Kidney (tissue), 14 donors: Measurements from ENCODE around the gene GJA3. TPM values are rescaled to one million over a fixed set of nuclear protein-coding genes. Genes with fewer than 3 reads are reported as not detected.
A peak's percentile ranks its signal among the peaks of the same experiment; 100 is the strongest.
"Not testable (repeated sequence)": the region's sequence is repeated elsewhere in the genome, so short reads cannot be mapped to it uniquely, and the experiment has no call there.

Source experiments
- DNase-seq, 5 donors: peaks; one replicate each; pipeline ENCODE4 v3.0.0-alpha.2; 2013 to 2020
- FAIRE-seq: peaks from 2 replicates; lab custom pipeline; 2012; peaks lifted over from hg19 to GRCh38; lab: Jason Lieb, UNC
- H3K27ac ChIP-seq, 2 donors: one replicate each; pipeline ENCODE4 v1.7.0; 2013; ENCODE audit warnings: low read depth in 2 of 2, low read length in 2 of 2, inconsistent platforms in 1 of 2
- H3K27me3 ChIP-seq: one replicate; pipeline ENCODE4 v1.7.1; 2013; ENCODE audit warnings: low read length, inconsistent platforms; ENCODE audit not compliant: control insufficient read depth, insufficient read depth
- H3K36me3 ChIP-seq, 3 donors: one replicate each; pipeline versions ENCODE4 v1.7.0 to v1.7.1; 2013; ENCODE audit warnings: low read length in 3 of 3, control low read depth in 1 of 3, inconsistent platforms in 1 of 3; ENCODE audit not compliant: insufficient read depth in 3 of 3, control insufficient read depth in 2 of 3
- H3K4me1 ChIP-seq, 3 donors: one replicate each; pipeline versions ENCODE4 v1.7.0 to v1.7.1; 2013; ENCODE audit warnings: low read length in 3 of 3, inconsistent platforms in 1 of 3, low read depth in 1 of 3; ENCODE audit not compliant: control insufficient read depth in 2 of 3, insufficient read depth in 2 of 3
- H3K4me3 ChIP-seq, 3 donors: one replicate each; pipeline versions ENCODE4 v1.7.0 to v1.8.1; 2013; ENCODE audit warnings: low read length in 3 of 3, control low read depth in 1 of 3, inconsistent platforms in 1 of 3
- H3K9ac ChIP-seq, 3 donors: one replicate each; pipeline versions ENCODE4 v1.7.0 to v1.7.1; 2013; ENCODE audit warnings: low read length in 3 of 3, control low read depth in 1 of 3, inconsistent platforms in 1 of 3
- H3K9me3 ChIP-seq, 3 donors: one replicate each; pipeline versions ENCODE4 v1.7.0 to v1.7.1; 2013; ENCODE audit warnings: low read length in 3 of 3, control low read depth in 1 of 3, inconsistent platforms in 1 of 3; ENCODE audit not compliant: control insufficient read depth in 2 of 3, insufficient read depth in 1 of 3
- intact Hi-C: fragments of 100-400 bp; cut with DNase I; formaldehyde crosslinking; loops from one replicate; pipeline ENCODE4 v1.11.1; 2022
- polyA plus RNA-seq: library from polyadenylated mRNA; stranded (reverse); fragments of 350-450 nt; fragmentation: Illumina TruSeq; extraction: RNeasy Lipid Tissue Mini Kit (QIAGEN cat#74804); gene quantifications from one replicate; pipeline ENCODE4 v1.2.3, GENCODE V29; 2014; ENCODE audit warnings: low read depth, low replicate concordance; ENCODE audit not compliant: insufficient read depth
- total RNA-seq: library from RNA; stranded (reverse); fragmentation: NEBNext Ultra II Directional; extraction: Animal tissue kit (Norgen Biotek cat#: 25700); gene quantifications from one replicate; pipeline ENCODE4 v1.2.1, GENCODE V29; 2021
- TF ChIP-seq, protein P1 (sequence below): IDR thresholded peaks from 3 replicates; pipeline ENCODE4 v1.5.1; 2012; ENCODE audit warnings: mild to moderate bottlenecking, moderate library complexity, borderline replicate concordance; ENCODE audit not compliant: insufficient read depth; ENCODE audit errors: extremely low read depth
- donor health status: control.
- donor health status: control.
- donor health status: control.
- donor health status: control.
- donor health status: control.
- donor health status: DM: yes; HTN: yes; CAD: no.
- donor health status: Normal renal cell carcinoma (clear cell type).

GJA3 gene
- total and polyA plus RNA-seq, 2 donors from 2014 or later = 0.16 to 1.1 TPM

DNA sequence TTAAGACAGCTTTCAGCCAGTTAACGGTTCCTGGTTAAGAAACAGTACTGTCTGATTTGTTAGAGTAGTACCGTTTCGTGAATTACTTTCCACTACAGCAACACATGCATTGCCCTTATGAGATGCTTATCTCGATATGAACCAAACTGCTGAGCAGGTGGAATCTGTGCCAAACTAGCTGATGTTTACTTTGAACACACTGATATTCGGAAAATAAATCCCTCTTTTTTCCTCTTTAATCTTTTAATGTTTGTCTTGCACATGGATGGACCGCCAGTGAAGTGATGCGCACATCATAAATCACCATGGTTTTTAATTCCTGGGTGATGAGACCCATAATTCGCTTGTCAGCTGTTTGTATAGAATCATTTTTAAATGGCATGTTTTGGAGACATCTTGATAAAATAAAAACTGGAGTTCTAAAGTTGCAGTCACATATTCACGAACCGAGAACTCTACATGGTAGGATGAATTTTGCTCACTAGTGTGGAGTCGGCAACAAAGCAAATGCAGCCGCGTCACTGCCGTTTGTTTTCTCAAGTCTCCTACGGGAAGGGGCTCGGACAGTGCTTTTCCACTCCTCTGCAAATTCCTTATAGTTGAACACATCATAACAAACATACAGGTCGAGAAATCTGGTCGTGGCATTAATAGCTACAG is 1.1 kb downstream of the GJA3 start:
- no peaks in the 10 kb centered on the region for H3K36me3 ChIP-seq
- H3K4me3 ChIP-seq = peak overlapping the region in 1 of 3 donors; percentile 2
- peaks cover 0 to 4% (median 0%) of the 10 kb centered on the region in 3 donors for H3K4me1 ChIP-seq
- intact Hi-C loops = no loop called here
- FAIRE-seq = no peak
- H3K27ac ChIP-seq = no peak overlapping the region
- H3K9me3 ChIP-seq = no peaks in the 10 kb centered on the region
- DNase-seq = peak in 3 of 5 donors; percentile 39 to 79 (median 67)
- peaks cover 27% of the 10 kb centered on the region for H3K27me3 ChIP-seq
- peak overlapping the region in 1 of 3 donors; percentile 2 for H3K9ac ChIP-seq
- TF ChIP-seq, protein P1, sequence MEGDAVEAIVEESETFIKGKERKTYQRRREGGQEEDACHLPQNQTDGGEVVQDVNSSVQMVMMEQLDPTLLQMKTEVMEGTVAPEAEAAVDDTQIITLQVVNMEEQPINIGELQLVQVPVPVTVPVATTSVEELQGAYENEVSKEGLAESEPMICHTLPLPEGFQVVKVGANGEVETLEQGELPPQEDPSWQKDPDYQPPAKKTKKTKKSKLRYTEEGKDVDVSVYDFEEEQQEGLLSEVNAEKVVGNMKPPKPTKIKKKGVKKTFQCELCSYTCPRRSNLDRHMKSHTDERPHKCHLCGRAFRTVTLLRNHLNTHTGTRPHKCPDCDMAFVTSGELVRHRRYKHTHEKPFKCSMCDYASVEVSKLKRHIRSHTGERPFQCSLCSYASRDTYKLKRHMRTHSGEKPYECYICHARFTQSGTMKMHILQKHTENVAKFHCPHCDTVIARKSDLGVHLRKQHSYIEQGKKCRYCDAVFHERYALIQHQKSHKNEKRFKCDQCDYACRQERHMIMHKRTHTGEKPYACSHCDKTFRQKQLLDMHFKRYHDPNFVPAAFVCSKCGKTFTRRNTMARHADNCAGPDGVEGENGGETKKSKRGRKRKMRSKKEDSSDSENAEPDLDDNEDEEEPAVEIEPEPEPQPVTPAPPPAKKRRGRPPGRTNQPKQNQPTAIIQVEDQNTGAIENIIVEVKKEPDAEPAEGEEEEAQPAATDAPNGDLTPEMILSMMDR = no peak

DNA sequence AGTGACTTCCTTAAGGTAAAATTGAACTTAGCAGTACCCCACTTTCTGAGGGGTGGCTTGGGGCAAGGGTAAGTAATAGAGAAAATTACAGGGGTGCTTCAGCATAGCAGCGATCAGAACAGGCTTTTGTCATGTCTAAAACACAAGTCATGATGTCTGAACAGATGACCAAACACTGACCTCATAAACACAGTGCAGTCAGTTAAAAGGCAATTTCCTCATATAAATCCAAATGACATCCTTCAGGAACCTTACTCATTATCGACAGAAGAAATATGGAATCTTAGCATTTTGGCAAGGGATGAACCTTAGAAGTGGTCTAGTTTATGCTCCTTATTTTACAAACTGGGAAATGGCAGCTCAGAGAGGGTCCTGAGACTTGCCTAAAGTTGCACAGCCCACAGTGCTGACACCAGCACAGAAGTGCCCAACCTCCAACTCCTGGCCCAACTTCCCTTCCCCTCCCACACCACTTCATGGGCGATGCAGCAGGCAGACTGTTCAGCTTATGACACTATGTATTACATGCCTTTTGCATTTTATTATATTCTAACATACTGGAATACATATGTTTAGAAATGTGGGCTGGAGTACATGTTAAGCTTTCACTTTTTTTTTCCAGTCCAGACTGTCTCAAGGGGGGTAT is 3.6 kb downstream of the GJA3 start:
- peaks cover 19% of the 10 kb centered on the region for H3K27me3 ChIP-seq
- no peaks in the 10 kb centered on the region for H3K9me3 ChIP-seq
- no peak overlapping the region for H3K9ac ChIP-seq
- intact Hi-C loops = no loop called here
- H3K27ac ChIP-seq = no peak overlapping the region
- peaks cover 0 to 4% (median 0%) of the 10 kb centered on the region in 3 donors for H3K4me1 ChIP-seq
- DNase-seq (no peak), FAIRE-seq (no peak)
- H3K36me3 ChIP-seq = no peaks in the 10 kb centered on the region
- no peak overlapping the region for H3K4me3 ChIP-seq
- TF ChIP-seq, protein P1 = no peak

DNA sequence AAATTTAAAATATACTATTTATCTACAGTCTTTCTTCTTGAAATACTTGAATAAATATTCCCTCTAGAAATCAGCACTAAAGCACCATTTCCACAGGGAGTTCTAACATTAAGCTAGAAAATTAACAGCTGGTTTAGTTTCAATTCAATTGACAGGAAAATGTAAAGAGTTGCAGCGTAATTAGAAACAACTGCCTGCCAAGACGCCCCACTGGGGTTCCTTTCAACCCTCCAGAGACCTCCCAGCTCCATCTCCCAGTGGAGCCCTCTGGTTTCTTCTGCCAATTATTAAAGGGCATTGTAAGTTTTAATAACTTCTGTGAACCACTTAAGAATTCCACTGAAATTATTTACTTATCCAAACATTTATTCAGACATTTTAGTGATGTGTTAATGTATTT is 4.2 kb downstream of the GJA3 start:
- FAIRE-seq = no peak
- H3K27ac ChIP-seq = no peak overlapping the region
- intact Hi-C loops = no loop called here
- no peak overlapping the region for H3K9ac ChIP-seq
- H3K36me3 ChIP-seq = no peaks in the 10 kb centered on the region
- peaks cover 19% of the 10 kb centered on the region for H3K27me3 ChIP-seq
- TF ChIP-seq, protein P1 = no peak
- DNase-seq = no peak
- peaks cover 0 to 4% (median 0%) of the 10 kb centered on the region in 3 donors for H3K4me1 ChIP-seq
- no peaks in the 10 kb centered on the region for H3K9me3 ChIP-seq
- no peak overlapping the region for H3K4me3 ChIP-seq

DNA sequence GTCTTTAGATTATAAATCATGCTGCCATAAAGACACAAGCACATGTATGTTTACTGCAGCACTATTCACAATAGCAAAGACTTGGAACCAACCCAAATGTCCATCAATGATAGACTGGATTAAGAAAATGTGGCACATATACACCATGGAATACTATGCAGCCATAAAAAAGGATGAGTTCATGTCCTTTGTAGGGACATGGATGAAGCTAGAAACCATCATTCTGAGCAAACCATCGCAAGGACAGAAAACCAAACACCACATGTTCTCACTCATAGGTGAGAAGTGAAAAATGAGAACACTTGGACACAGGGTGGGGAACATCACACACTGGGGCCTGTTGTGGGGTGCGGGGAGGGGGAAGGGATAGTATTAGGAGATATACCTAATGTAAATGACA is 7.6 kb downstream of the GJA3 start:
- H3K9ac ChIP-seq, DNase-seq, H3K9me3 ChIP-seq, H3K4me3 ChIP-seq, H3K27ac ChIP-seq, H3K36me3 ChIP-seq, FAIRE-seq, intact Hi-C loops, H3K4me1 ChIP-seq, H3K27me3 ChIP-seq: not testable (repeated sequence)
